IPS DF 4.7 (cell line): ENCODE results near the gene CDH7.
A peak's percentile ranks its signal among the peaks of the same experiment; 100 is the strongest.

Experiments used
- DNase-seq: peaks from one replicate; pipeline ENCODE4 v3.0.0-alpha.2; 2013; ENCODE audit warnings: low spot score; ENCODE audit errors: extremely low read depth

Gene CDH7

DNA sequence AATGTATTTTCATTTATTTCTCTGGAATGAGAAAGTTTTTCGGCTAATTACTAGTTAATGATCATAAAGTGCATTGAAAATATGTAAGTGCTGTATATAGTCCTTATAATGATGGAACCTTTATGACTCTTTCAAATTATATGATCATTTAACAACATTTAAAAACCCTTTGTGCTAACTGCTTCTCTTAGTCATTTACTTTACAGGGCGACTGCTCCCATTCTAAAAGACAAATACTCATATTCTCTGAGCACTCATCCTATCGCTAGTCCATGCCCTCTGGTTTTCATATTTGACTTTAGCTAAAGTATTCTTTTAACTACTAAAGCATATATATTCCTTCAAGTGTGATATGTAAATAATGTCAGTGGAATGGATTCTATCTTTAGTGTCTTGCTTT lies 168.2 kb downstream of the CDH7 start:
- DNase-seq = no peak

DNA sequence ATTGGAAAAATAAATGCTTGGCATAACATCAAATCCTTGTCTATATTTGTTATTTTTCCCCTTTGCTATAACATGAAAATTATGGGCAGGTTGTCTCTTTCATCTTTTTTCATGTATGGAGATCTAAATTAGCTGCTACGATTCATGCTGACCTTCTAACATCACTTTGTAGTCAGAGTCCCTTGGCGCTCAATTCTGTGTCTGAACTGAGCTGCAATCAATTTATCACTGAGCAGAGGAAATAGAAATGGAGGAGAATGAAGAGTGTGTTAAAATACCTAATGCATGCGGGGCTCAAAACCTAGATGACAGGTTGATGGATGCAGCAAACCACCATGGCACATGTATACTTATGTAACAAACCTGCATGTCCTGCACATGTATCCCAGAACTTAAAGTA lies 168.9 kb downstream of the CDH7 start:
- DNase-seq = no peak

DNA sequence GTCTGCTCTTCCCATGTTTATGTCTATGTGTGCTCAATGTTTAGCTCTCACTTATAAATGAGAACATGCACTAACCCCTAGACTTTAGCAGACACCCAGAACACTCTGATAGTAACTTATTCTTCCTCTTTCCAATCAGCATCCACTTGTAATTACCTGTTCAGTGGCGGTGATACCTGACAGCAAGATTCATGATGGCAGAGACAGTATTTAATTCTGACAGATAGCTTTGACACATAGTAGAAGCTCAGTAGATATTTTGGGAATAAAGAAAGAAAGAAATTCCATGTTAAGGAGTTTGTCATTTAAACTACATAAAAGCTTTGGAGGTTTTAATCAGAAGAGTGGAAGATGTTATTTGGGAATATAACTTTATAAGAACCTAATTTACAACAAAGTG lies 171.3 kb downstream of the CDH7 start:
- no peak for DNase-seq

DNA sequence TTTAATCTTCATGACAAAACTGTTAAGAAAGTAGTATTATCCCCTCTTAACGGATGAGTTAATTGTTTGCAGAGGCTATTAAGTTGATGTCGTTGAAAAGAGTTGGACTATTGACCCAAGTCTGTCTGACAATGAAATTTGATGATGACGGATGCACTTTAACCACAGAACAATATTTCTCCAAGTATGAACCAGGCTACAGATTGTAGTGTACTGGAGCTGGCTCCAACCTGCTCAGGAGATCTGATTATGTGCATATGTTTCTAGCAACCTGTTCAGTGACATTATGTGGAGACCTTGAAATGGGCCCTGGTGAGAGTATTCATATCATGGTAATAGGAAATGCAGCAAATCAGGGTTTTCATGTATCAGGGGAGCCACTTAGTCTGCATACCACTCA lies 174.1 kb downstream of the CDH7 start:
- no peak for DNase-seq

DNA sequence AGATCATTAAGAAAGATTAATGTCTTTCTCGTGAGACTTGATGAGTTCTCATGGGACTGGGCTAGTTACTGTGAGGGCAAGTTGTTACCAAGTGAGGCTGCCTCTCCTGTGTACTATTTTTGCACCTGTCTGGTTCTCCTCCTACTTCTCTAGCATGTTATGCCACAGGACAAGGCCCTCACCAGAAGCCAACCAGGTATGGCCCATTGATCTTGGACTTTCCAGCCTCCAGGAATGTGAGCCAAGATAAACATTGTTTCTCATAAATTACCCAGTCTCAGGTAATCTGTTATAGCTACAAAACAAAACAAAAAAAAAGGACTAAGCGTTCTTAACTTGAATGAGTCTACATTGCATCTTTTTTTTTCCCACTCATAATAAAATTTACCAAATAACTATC lies 184.1 kb downstream of the CDH7 start:
- no peak for DNase-seq

DNA sequence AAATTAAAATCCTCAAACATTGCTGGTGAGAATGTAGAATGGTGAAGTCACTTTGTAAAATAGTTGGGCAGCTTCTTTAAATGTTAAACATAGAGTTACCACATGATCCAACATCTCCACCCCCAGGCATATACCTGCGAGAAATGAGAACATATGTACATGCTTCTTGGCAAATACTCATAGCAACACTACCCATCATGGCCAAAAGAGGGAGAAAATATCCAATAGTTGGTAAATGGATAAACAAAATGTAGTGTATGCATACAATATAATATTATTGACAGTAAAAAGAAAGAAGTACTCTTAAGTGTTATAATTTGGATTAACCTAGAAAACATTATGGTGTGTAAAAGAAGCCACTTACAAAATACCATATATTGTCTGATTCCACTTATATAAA lies 185.9 kb downstream of the CDH7 start:
- no peak for DNase-seq

DNA sequence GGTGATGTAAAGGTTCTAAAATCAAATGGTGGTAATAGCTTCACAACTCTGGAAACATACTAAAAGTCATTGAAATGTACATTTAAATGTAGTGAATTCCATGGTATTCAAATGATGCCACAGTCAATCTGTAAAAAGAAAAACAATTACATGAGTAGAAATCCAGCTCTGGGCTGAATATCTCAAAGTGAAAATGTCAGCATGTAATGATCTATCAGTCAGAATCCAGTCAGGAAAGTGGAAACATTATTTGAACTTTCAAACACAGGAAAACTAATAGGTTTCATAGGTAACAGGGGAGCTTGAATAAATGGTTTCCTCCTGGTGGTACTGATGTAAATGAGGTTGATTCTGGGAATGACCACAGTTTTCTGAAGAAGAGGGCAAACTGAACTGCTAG lies 186.4 kb downstream of the CDH7 start:
- DNase-seq = no peak

DNA sequence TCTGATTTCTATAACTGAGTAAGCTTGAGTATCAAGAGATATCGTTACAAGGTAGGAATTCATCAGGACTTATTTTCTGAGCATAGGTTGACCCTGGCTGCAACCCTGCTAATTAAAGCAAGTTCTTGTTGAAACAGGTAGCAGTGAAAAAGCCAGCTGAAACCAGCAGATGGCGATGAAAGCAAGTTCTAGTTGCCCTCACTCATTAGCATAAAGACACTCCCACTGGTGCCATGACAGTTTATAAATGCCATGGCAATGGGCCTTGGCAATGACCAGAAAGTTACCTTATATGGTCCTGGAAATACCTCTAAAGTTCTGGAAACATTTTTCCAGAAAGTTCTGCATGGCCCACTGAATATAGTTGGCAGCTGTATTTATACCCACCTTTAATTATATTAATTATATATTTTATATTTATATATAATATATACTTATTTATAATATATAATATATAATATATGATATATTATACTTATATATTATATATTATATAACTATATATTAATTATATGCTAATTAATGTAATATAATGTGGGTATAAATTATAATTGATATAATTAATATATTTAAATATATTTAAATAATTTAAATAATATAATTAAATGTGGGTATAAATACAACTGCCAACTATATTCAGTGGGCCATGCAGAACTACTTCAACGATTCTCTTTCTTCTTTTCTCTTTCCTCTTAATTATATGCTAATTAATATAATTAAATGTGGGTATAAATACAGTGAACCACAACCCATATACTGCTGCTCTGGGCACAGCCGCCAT lies 188.0 kb downstream of the CDH7 start:
- DNase-seq = peak; percentile 83
